ENCODE data around the gene PTPRG.

DNA sequence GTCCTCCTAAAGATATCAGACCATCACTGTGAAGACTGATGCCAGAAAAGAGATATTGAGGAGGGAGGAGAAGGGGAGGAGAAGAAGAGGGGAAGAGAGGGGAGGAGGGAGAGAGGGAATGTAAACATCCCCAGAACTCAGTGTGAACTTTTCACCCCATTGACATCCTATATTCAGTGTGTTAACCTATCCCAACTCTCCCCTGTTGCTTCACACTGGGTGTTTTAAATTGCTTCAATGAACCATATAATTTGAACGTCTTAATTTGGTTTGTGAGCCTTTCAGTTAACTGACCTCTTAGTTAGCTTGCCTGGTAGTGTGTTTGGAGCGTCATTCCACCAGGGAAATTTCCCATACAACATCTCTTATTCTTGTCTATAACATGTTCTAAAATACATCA, 29.8 kb upstream of the PTPRG start:
- TF ChIP-seq POLR2A (IDR thresholded peaks at IDR 0.05) (no peak), EP300 (IDR thresholded peaks at IDR 0.05) (no peak), POLR2AphosphoS5 (IDR thresholded peaks at IDR 0.05) (no peak)
- TF ChIP-seq, protein P1, sequence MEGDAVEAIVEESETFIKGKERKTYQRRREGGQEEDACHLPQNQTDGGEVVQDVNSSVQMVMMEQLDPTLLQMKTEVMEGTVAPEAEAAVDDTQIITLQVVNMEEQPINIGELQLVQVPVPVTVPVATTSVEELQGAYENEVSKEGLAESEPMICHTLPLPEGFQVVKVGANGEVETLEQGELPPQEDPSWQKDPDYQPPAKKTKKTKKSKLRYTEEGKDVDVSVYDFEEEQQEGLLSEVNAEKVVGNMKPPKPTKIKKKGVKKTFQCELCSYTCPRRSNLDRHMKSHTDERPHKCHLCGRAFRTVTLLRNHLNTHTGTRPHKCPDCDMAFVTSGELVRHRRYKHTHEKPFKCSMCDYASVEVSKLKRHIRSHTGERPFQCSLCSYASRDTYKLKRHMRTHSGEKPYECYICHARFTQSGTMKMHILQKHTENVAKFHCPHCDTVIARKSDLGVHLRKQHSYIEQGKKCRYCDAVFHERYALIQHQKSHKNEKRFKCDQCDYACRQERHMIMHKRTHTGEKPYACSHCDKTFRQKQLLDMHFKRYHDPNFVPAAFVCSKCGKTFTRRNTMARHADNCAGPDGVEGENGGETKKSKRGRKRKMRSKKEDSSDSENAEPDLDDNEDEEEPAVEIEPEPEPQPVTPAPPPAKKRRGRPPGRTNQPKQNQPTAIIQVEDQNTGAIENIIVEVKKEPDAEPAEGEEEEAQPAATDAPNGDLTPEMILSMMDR (IDR thresholded peaks at IDR 0.05), result no peak
